ES-I3 (cell line): Measurements from ENCODE around the gene CBLN3.
A peak's percentile ranks its signal among the peaks of the same experiment; 100 is the strongest.

Source experiments
- H3K36me3 ChIP-seq: 2 replicates; pipeline ENCODE4 v1.6.1; 2013; ENCODE audit warnings: mild to moderate bottlenecking, low read length, control low read depth, moderate library complexity; ENCODE audit not compliant: insufficient read depth
- H3K4me1 ChIP-seq: 2 replicates; pipeline ENCODE4 v1.6.1; 2013; ENCODE audit warnings: mild to moderate bottlenecking, control low read depth, low read length; ENCODE audit not compliant: insufficient read depth
- H3K9ac ChIP-seq: 2 replicates; pipeline ENCODE4 v1.6.1; 2013; ENCODE audit warnings: low read depth, mild to moderate bottlenecking, low read length, moderate library complexity
- H3K9me3 ChIP-seq: 2 replicates; pipeline ENCODE4 v1.6.1; 2013; ENCODE audit warnings: mild to moderate bottlenecking, low read length, moderate library complexity; ENCODE audit not compliant: control insufficient read depth, insufficient read depth

Gene CBLN3

DNA sequence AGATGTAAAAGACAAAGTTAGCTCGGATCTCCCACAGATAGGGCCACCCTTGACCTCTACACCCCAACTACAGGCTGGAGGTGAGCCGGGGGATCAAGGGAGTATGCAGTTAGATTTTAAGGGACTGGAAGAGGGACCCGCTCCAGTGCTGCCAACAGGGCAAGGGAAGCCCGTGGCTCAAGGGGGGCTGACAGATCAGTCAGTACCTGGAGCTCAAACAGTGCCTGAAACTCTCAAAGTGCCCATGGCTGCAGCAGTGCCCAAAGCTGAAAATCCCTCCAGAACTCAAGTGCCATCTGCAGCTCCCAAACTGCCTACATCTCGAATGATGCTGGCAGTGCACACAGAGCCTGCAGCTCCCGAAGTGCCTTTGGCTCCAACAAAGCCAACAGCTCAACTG is 20.3 kb downstream of the CBLN3 start:
- Histone ChIP-seq H3K4me1 (no peaks in the 10 kb centered on the region), H3K36me3 (no peaks in the 10 kb centered on the region), H3K9me3 (no peaks in the 10 kb centered on the region), H3K9ac (no peak overlapping the region)

DNA sequence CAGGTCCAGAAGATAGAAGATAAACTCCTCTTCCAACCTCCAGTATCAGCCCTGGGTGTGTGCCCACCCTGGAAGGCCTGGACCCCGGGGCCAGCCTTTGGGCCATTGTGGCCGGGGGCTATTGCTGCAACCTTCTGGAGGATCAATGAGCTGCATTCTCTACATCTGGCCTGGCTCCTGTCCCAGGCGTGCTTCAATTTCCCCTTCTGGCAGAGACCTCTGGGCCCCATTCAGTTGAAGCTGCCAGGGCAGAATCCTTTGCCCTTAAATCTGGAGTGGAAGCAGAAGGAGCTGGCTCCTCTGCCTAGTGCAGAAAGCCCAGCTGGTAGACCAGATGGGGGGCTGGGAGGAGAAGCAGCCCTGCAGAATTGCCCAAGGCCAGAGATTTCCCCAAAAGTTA is 20.7 kb downstream of the CBLN3 start:
- no peaks in the 10 kb centered on the region for H3K9me3 ChIP-seq
- no peaks in the 10 kb centered on the region for H3K36me3 ChIP-seq
- peaks cover 2% of the 10 kb centered on the region; the same call in 1 of the 2 replicates for H3K4me1 ChIP-seq
- H3K9ac ChIP-seq = no peak overlapping the region

DNA sequence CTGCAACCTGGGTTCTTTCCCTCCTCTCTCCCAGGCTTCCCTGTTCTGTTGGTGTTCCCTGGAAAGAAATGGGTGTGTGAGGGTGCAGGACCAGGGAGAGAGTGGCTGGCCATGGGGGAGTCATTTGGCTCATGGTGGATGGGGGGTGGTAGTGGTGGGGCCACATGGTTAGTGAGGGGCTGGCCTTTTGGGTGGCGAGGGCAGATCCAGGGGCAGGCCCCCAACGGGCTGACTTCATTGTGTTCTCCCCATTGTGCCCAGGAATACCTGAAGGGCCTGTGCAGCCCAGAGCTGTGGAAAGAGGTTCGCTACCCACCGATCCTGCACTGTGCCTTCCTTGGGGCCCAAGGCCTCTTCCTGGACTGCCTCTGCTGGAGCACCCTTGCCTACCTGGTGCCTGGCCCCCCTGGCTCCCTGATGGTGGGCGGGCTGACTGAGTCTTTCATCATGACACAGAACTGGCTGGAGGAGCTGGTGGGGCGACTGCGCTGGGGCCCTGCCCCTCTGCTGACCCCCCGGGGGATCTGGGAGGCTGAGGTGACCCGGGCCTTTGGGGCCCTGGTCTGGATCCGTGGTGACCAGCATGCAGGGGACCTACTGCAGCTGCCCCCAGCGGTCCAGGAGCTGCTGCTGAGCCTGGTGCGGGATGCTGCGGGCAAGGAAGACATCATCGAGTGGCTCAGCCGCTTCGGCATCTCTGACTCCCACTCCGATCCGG is 21.7 kb downstream of the CBLN3 start:
- Histone ChIP-seq H3K4me1 (peaks cover 12% of the 10 kb centered on the region), H3K9ac (no peak overlapping the region), H3K9me3 (no peaks in the 10 kb centered on the region), H3K36me3 (no peaks in the 10 kb centered on the region)

DNA sequence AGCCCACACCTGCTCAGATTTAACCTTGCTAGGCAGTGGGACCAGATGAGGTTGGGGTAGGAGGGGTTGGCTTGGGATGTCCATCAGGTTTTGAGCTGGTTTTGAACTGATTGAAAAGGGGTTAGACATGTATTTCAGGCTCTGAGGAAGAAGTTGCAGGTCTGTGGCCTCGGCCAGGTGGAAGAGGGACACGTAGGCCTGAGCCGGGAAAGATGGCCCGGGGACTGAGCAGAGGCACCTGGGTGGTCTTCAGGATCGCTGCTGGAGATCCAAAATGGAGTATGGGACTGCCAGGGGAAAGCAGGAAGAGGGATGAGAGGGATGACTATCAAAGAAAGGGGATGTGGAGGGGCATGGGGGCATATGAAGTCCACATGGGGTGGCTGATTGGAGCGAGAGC is 23.1 kb downstream of the CBLN3 start:
- no peak overlapping the region for H3K9ac ChIP-seq
- no peaks in the 10 kb centered on the region for H3K36me3 ChIP-seq
- peaks cover 13% of the 10 kb centered on the region for H3K4me1 ChIP-seq
- no peaks in the 10 kb centered on the region for H3K9me3 ChIP-seq

DNA sequence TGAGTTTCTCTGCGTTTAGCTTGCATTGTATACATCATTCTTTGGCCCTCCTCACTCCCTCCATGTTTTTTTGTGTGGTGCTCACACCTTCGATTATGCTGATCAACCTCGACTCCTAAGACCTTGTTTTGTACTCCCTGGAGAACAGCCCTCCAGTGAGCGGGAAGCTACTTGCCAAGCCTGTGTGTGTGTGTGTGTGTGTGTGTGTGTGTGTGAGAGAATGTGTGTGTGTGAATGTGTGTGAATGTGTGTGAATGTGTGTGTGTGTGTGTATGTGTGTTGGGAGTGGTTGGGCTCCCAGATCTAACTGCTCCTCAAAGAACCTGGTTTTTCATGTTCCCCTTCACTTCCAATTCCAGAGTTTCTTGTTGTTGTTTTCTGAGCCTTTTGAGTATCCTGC is 24.7 kb downstream of the CBLN3 start:
- H3K36me3 ChIP-seq = no peaks in the 10 kb centered on the region
- no peaks in the 10 kb centered on the region for H3K9me3 ChIP-seq
- H3K4me1 ChIP-seq = peaks cover 13% of the 10 kb centered on the region
- no peak overlapping the region for H3K9ac ChIP-seq

DNA sequence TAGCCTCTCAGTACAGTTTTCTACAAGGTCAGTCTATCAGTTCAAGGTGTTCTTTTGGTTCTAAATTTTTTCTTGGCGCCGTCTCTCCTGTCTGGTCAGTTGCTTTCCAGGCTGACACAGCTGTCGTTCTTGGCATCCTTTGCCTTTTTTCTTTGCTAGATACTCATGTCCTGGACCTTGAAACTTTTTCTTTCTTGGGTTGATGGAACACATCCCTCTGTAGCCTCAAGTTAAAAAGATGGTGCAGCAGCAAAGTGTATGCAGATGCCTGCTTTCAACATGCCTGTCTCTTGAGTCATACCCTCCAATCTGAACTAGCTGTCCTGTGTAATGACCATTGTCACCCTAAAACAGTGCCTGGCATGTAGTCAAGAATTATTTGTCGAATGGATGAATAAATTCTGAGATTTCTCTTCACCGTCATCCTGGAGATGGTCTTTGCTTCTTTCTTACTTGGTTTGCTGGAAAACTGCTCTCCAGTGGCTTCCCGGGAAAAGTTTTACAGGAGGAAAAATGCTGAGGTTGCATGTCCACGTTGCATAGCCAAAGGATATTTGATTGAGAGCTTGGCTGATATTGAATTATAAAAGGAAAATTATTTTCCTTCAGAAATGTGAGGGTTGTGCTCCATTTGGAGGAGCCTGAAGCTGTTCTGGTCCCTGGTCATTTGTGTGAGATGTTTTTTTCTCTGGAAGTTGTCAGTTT is 26.0 kb downstream of the CBLN3 start:
- Histone ChIP-seq H3K36me3 (no peaks in the 10 kb centered on the region), H3K9ac (no peak overlapping the region), H3K4me1 (peaks cover 13% of the 10 kb centered on the region), H3K9me3 (no peaks in the 10 kb centered on the region)

DNA sequence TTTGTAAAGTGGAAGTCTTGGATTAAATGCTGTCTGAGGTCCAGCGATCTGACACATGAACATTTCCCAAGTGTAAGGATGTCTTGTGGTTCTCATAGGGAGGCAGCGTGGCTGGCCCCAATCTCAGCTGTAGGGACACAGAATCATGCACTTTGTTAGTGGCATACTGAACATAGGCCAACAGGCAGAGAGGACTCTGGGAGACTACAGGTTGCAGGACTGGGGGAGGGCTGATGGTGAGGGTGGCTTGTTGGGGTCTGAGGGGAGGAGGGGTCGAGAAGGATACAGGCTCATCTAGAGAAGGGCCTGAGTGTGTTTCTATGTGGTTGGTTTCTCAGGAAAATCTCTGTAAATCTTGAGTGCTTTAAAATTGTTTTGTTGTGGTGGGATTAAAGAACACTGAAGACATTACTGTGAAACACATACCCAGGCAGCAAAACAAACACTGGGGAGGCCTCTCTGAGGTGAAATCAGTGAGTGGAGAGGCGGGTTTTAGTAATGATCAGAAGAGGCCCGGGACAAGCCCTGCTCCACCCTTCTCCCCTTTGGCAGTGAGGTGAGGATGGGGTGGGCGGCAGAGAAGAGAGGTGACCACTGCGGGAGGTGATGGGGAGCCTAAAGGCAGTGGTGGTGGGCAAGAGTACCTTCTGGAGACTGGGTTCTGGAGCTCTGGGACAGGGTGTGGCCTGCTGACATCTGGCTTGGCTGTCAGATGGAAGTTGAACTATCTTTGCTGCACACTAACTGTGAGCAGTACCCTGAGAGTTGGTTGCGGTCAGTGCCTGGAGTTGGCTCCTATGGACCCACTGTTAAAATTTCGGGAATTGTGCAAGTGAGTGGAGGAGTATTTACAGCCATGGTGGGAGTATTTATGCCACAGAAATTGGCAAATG is 27.4 kb downstream of the CBLN3 start:
- H3K36me3 ChIP-seq = no peaks in the 10 kb centered on the region
- H3K4me1 ChIP-seq = peaks cover 18% of the 10 kb centered on the region
- H3K9ac ChIP-seq = no peak overlapping the region
- no peaks in the 10 kb centered on the region for H3K9me3 ChIP-seq

DNA sequence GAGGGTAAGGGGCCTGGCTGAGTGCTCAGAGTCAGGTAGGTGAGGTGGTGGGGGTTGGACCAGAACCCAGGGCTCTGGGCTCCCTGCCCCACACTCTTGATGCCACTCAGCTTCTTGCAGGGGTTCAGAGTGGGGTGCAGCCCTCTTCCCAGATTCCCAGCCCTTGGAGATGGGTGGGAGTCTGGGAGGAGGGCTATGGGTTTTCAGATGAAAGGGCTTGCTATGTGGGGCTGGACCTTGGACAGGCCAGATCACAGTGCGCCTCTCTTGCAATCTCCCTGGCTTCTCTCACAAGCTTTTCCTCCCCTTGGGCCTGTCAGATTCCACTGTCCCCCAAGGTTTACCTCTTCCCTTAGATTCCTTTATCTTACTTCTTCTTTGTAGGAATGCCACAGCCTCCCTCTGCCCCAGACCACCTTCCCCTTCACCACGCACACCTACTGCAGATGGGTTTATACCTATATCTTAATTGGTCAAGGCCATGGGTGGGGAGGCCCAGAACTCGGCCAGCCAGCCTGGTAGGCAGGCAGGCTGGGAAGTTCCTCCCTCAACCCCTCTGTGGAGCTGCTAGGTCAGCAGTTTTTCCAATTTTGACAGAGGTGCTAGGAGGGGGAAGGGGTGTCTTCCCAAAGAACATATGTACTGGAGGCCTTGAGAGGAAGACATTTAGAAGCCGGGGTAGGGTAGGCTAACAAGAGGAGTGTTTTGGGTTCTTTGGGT is 29.3 kb downstream of the CBLN3 start:
- H3K36me3 ChIP-seq = no peaks in the 10 kb centered on the region
- peaks cover 18% of the 10 kb centered on the region for H3K4me1 ChIP-seq
- H3K9me3 ChIP-seq = no peaks in the 10 kb centered on the region
- peak overlapping the region; percentile 71; the same call in 1 of the 2 replicates for H3K9ac ChIP-seq

DNA sequence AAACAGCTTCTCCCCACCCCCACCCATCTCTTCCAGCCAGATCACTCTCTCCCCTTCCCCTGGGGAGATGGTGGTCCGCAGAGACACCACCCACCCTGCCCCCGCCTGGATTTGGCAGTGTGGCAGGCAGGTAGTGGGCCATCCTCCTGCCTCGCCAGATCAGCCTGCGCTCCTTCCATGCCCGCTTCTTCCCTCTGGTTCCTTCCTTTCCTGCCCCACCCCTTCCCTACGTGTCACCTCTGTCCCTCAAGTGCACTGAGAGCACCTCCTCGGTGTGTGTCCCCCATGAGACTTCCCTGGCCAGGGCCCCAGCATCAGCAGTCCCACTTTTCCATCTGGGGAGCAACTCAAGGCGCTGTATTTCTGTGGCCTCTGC is 30.0 kb downstream of the CBLN3 start:
- Histone ChIP-seq H3K9ac (peak overlapping the region; percentile 71), H3K4me1 (peaks cover 18% of the 10 kb centered on the region), H3K36me3 (no peaks in the 10 kb centered on the region), H3K9me3 (no peaks in the 10 kb centered on the region)

DNA sequence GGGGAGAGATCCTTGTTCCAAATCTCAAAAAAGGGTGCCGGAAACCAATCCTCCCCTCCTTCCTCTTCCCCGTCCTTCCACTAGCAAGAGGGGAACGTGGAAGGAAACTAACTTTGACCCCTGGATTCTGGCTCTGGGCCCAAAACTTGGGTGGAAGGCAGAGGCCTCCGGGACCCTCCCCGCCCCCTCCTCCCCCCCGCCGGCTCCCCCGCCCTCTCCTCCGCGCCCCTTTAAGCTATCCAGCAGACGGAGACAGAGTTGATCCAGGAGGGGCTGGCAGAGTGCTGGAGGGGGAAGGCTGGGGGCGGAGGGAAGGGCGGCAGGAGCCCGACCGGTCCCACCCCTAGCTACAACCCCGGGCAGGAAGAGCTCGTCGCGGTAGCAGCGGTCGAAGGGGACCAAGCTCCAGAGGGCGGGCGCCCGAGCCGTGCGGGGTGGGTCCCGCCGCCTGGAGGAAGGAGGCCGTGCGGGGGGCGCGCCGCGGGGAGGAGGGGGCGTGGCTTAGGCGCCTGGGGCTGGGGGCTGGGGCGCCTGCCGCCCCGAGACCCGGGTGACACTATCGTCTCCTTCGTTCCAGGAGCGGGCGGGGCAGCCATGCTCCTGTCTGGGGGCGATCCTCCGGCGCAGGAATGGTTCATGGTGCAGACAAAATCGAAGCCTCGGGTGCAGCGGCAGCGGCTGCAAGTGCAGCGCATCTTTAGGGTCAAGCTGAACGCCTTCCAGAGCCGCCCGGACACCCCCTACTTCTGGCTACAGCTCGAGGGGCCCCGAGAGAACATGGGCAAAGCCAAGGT is 30.6 kb downstream of the CBLN3 start, which contains the start of gene NYNRIN:
NYNRIN (plus strand) TSS at position 351 of the 794 bp plus-strand sequence; CDS start at position 595, 244 bp downstream.
- H3K4me1 ChIP-seq = peaks cover 17% of the 10 kb centered on the region

DNA sequence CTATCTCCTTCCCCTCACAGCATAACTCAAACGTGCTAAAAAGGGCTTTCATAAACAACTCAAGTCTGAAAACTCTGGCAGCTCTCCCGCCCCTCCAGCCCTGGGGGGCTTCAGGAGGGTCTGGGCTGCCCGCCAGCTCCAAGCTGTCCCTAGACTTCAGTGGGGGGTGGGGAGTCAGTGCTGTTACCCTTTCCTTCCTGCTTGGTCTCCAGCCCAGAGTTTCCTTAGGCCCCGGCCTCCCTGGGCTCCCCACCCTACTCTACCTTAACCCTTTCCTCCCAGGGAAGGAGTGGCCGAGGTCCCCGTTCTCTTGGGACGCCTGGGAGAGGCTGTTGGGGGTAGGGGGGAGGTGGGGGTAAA is 31.2 kb downstream of the CBLN3 start:
- no peaks in the 10 kb centered on the region for H3K9me3 ChIP-seq
- H3K9ac ChIP-seq = peak overlapping the region; percentile 28
- H3K4me1 ChIP-seq = peaks cover 11% of the 10 kb centered on the region
- no peaks in the 10 kb centered on the region for H3K36me3 ChIP-seq

More for the DNA sequence above, 30.6 kb downstream of the CBLN3 start, which contains the start of gene NYNRIN:
- no peaks in the 10 kb centered on the region for H3K36me3 ChIP-seq
- H3K9ac ChIP-seq = peak within 1 kb of the TSS; percentile 71
- H3K9me3 ChIP-seq = no peaks in the 10 kb centered on the region

DNA sequence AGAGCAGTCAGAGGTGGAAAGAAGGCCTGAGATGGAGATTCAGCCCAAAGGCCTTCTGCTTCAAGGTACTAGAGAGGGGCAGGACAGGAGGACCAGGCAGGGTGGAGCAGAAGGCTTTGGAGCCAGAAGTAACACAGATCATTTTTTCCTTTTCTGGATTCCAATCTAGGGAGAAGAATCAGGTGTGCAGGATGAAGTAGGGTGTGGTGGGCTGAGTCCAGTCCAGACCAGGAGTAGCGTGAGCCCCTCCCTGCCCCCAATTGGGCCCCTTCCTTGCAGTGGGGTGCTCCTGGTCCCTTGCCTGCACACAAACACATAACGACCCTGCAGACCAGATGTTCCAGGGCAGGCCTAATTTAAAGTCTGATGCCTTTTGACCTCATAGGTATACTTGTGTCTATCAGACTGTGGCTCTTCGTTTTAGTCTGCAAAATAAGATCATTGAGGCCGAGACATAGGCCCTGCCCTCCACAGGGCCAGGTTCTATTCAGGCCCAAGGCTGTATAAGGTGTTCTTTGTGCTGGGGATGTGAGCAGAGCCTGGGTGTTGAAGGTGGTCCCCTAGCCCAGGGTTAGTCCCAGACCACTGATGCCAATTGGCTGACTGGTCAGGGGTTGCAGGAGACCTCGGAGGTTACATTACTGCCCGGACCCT is 31.7 kb downstream of the CBLN3 start:
- H3K36me3 ChIP-seq = no peaks in the 10 kb centered on the region
- no peaks in the 10 kb centered on the region for H3K9me3 ChIP-seq
- H3K4me1 ChIP-seq = peaks cover 8% of the 10 kb centered on the region
- peak overlapping the region; percentile 28 for H3K9ac ChIP-seq
